Measurements from ENCODE around the gene SORCS2.

DNA sequence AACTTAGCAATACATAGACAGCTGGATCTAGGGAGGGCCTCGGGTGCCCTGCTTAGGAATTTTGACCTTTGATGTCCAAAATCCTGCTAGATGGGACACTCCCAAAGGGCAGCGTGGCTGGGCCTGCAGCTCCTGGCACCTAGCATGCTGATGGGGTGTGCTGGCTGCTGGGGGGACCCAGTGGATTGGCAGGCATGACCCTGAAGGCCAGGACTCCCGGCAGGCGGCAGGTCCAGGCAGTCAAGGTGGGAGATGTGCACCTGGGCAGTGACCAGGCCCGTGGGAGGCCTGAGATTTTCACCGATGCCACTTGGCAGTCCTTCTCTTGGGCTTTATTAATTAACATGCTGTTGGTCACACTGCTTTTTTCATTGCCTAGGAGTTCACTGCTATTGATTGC, 158.1 kb downstream of the SORCS2 start:
- TF ChIP-seq CTCF (IDR thresholded peaks at IDR 0.05): no peak
- TF ChIP-seq POLR2A (IDR thresholded peaks at IDR 0.05): no peak
- no peak for TF ChIP-seq POLR2AphosphoS5 (IDR thresholded peaks at IDR 0.05)

All from breast epithelium (tissue), 3 donors.